IPS-NIHi7 (cell line): ENCODE measurements around the gene STX7.
A peak's percentile ranks its signal among the peaks of the same experiment; 100 is the strongest.

ENCODE experiments used
- DNase-seq: peaks from one replicate; pipeline ENCODE4 v3.0.0; 2012; ENCODE audit warnings: mixed read lengths; ENCODE audit errors: extremely low spot score

Gene STX7

DNA sequence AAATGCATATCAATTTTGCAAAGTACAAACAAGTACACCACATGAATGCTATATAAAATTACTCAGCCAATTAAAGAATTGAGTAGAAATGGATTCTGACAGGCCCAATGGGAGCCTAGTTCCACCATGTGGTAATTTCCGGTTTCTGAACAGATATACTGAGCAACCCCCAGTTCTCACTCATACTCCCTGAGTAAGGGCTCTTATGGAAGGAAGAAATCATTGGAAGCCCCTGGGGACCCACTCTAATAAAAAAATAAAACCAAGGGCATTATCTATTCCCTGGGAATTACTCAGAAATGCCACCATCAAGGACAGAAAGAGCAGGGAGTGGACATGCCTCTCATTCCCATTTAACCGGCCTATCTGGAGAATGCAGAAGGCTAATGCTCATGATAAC is 34.6 kb downstream of the STX7 start:
- no peak for DNase-seq

DNA sequence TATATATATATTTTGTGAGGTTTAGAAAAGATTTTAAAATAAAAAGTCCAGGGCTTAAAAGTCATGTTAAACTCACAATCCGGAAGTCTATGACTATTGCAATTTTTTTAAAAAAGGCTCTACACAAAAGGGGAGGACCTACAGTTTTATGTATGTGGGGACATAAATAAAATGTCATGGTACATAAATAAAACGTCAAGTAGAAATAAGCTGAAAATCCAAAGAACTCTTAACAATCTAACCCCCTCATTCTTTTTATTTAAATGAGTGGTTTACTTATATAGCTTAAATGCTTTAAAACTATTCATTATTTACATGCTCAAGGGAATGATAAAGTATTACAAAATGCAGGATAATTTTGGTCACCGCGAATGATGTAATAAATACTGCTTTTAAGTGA is 36.2 kb downstream of the STX7 start:
- DNase-seq = no peak

DNA sequence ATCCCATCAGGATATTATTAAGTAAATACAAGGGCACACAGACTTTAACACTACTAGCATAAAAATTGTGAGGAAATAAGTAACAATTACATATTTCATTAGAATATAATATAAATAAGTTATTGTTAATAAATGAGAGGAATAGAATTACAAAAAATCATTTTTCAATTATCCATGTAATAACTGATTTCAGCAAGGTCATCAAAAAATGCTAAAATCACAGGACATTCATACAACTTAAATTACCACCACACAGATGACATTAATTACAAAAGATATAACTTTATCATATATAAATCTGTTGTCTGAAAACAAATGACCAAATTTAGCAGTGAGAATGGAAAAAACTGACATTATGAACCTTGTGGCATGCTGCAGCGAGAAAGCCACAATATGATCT is 37.0 kb downstream of the STX7 start:
- no peak for DNase-seq

DNA sequence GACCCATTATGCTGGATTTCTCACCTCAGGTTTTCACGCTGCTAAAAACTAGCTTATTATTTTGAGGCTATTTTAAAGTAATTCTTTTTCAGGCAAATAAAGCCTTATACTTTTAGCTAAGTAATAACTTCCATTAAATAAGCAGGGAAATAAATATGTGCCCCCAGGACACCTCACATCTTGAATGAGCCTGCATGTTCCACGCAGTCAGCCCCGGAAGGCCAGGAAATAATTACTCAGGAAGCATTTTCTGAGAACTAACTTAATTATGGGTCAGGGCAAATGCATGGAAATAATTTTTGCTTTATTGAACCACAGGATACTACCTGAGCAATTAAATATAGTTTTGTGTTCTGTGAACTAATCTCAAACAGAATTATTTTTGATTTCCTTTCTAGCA is 41.1 kb downstream of the STX7 start:
- DNase-seq = no peak

GRCh38 chr6:132466952-132467351 is 46.0 kb downstream of the STX7 start:
- no peak for DNase-seq

DNA sequence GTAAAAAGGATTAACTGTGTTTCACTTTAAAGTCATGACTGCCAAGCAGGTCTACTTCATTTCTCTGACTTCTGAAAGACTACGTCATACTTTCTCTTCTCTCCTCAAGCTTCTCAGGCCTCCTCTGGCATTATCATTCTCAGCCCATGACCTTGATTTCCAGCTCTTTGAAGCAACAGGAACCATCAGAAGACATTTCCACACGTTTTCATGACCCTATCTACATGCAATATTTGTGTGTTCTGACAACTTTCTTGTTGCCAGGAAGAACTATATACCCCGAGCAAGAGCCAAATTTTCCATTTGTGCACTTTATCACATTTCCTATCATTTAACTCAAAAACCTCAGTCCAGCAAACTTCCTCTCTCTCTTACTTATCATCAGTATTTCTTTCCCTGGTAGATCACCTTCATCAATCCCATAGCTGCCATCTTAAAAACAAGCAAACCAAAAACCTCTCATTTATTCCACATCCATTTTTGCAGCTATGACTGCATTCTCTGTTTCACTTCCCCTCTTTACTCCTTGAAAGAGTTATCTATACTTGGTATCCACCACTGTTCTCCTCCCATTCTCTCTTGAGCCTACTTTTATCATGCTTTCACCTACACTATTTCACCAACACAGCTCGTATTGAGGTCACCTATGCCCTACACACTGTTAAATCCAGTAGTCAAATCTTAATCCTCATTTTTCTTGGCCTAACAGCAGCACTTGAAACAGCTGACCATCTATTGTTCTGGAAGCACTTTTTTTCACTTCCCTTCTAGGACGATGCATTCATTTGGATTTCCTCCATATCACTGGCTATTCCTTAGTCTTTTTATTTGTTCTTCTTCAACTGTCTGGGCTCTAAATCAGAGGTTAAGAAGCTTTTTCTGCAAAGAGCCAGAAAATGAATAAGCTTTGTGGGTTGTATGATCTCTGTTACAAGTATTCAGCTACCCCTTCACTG is 47.1 kb downstream of the STX7 start:
- DNase-seq = no peak

DNA sequence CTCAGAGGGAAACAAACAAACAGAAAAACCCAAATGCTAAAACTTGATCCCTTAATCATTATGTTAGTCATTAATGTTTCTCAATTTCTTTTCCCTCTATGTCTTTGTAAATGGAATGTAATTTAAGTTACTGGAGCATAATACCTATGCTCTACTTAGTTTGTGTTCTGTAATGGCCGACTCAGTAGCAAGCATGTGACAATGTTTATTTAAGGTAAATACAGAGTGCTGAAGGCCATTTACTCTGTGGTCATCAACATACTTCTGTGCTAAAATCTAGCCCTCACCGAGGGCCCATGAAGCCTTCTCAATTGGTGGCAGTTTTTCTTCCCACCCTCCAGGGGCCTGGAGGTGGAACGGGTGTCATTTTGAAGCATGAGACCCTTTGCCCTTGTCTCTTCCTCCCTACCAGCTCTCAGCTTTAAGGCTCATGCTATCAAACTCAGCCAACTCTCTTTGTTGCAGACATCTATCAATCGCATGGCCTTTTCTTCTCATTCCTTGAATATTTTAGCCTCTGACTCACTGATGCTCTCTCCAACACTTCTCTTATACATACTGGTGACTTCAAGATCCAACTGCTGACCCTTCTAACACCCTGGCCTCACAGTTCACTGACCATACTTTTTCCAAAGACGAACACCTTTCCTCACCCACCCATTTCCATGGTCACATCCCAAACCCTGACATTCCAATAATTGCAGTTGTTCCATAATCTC is 48.2 kb downstream of the STX7 start:
- DNase-seq = no peak

DNA sequence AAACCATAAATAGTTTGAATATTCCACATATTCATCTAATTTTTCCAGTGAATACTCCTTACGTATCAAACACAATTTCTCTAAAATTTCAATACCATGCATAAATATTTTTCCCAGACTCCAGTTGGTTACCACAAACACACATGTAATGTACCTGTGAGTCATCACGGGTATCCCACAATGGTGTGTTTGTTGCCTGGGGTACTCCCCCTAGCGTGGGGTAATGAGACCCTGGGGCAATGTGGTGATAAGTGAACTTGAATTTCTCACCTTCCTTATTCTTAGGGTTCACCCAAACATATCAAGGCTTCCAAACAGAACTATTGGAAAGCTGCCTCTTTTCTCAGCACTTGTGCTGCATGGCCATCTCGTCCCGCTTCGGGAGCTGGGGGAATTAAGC is 51.0 kb downstream of the STX7 start:
- DNase-seq = no peak

DNA sequence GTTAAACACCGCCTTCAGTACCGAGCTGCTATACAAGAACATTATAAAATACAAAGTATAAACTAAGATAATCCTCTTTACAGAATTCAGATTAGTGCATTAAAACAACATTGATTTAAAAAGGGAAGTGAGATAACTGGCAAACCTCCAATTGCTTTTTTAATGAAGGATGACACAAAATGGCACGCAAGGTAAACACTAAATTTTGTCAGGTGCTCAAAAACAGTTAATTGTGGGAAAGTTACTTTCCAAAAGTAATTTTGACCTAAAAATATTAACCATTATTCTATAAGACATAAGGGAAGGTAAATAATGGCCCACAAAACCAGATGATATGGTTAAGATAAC is 53.3 kb downstream of the STX7 start:
- no peak for DNase-seq

- DNase-seq = no peak
These were observed 53.9 kb downstream of the STX7 start for GRCh38 chr6:132458887-132459604.

GRCh38 chr6:132456700-132457143 is 56.2 kb downstream of the STX7 start:
- DNase-seq = peak; percentile 27

GRCh38 chr6:132446855-132447241 is 66.1 kb downstream of the STX7 start:
- no peak for DNase-seq

DNA sequence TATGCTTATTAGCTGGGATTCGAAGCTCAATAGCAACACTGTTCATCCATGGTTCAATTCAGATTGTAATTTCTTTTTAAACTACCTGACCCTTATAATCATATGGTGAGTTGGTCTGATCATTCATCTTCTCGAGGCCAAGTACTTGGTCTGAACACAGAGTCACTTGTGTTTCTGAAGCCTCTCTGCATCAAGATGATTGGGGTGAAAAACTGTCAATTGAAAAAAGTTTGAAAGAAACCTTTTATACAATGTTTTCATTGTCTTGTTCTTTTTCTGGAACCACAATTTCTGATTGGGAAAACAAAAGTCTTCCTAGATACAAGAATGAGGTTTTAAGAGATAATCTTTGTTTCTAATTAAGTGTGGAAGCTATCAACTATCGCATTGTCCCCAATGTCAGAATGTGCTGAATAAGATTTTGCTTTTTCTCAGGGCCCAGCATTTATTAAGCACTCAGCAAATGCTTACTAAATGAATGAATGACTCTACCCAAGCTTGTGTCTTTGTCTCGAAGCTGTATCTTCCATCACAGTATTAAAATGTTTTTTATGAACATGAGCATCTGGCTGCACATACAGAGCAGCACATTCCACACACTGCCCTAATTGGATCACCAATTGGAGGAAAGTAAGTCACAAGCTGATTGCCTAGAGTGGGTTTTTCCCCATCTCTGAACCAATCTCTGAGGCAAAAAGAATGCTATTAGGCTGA is 66.6 kb downstream of the STX7 start:
- no peak for DNase-seq

DNA sequence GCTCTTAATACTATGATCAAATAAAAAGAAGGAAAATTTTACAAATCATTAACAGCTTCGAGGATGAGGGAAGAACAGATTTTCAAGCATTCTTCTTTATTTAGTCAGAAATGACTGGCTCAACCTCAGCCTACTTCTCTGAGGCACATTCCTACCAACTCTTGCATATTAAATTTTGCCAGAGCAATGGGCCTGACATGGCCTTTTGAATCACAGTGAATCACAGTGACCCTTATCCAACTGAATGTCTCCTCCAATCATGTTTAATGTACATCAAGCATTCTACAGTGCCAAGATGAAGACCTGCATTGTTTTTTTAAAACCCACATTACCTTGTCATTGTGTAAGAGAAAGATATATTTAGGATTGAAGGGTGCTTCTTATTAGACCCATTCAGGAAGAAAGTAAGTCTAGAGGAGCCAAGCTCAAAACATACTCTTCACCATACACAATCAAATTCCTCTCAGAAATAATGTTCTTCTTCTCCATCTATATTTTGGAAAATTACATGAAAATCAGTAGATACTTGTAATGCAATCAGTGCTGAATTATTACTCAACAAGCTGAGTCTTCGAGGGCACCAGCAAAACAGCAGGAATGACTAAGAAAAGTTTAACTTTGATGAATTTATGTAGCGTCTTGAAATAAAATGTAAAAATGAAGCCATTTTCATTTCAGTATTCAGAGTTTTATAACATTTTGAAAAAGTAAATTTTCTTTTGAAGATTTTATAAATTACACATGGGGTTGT is 67.5 kb downstream of the STX7 start:
- no peak for DNase-seq

DNA sequence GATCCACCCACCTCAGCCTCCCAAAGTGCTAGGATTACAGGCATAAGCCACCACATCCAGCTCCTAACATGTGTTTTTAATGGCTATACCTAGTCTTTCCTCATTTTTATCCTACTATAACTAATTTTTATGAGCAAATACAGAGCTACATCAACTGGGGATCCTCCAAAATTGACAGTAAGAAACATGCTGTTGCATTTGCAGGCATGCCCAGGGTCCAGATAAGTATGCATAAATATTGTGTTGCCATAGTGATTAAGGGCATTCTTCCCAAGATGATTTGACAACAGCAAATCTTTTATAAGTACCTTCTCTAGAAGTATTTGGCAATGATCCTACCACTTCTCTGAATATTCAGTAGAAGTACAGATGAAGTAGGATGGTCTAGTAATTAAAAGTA is 69.7 kb downstream of the STX7 start:
- no peak for DNase-seq

DNA sequence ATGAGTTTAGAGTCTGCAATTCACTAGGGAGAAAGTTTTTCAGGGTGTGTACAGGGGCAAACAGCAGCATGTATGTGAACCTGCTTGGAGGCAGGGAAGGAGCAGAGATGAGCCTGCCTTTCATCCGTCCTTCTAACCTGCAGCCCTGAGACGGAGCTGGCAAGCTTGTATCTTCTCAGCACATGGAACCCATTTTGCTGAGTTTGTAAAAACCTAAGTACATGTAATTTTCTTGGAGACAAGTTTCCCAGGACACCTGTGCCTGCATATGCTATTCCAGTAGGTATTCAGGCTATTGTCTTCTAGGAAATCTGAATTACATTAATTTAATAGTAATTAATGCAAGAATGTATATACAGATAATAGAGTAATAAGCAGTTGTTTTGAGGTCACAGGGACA is 82.8 kb downstream of the STX7 start:
- no peak for DNase-seq

GRCh38 chr6:132425176-132425575 is 87.7 kb downstream of the STX7 start:
- no peak for DNase-seq

DNA sequence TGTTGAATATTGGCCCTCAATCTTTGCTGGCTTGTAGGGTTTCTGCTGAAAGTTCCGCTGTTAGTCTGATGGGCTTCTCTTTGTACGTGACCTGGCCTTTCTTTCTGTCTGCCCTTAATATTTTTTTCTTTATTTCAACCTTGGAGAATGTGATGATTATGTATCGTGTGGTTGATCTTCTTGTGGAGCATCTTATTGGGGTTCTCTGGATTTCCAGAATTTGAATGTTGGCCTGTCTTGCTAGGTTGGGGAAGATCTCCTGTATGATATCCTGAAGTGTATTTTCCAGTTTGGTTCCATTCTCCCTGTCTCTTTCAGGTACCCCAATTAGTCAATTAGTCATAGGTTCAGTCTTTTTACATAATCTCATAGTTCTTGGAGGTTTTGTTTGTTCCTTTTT is 89.1 kb downstream of the STX7 start:
- no peak for DNase-seq

DNA sequence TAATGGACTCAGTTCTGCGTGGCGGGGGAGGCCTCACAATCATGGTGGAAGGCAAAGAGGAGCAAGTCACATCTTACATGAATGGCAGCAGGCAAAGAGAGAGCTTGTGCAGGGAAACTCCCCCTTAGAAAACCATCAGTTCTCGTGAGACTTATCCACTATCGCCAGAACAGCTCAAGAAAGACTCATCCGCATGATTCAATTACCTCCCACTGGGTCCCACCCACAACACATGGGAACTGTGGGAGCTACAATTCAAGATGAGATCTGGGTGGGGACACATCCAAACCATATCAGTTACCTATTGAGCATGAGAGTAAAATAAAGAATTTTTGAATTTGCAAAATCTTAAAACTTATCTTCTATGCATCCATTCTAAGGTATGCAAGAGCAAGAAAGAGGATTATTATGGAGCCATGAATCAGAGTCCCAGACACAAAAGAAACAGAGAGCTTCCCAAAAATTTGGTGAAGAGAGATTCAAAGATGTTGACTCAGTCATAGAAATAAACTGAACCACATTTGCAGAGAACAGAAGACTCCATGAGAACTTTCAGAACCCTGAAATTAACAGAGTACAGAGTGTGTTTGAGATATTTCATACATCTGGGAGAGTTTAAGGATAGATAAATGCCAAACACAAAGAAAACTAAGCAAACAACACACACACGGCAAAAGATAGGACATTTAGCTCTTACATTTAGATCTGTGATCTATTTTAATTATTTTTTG is 94.5 kb downstream of the STX7 start:
- DNase-seq = no peak

DNA sequence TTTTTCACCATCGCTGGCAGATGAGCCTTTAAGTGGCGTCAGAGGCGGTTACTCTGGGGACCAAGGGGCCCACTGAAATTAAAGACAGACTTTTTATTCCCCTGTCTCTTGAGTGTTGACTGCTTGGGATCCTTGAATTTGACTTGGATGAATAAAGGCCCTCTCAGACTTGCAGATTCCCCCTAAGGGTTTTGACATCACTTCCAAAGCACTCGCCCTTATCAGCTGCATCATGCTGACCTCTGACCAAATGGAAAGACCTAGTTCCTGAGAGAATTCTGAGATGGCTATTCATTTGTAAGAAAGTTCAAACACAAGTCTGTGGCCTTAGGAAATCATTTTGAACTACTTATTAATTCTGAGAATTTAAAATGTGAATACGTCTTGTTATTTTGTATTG is 98.2 kb downstream of the STX7 start:
- no peak for DNase-seq
